ENCODE data around the gene LNX2. TPM values are rescaled to one million over a fixed set of nuclear protein-coding genes. Genes with fewer than 3 reads are reported as not detected.

LNX2 gene
- total RNA-seq, 1 donor from 2014 or later, result 29.2 TPM

GRCh38 chr13:27588405-27588804 is 31.9 kb downstream of the LNX2 start:
- H3K4me3 ChIP-seq (ENCODE audit: low read depth, low read length), result no peak overlapping the region
- FAIRE-seq (no peak), DNase-seq (ENCODE audit: low read depth) (no peak)
- H3K27me3 ChIP-seq (ENCODE audit: control insufficient read depth, insufficient read depth, low read length), result no peaks in the 10 kb centered on the region
- H3K36me3 ChIP-seq (ENCODE audit: control insufficient read depth, insufficient read depth, low read length), result no peaks in the 10 kb centered on the region
- TF ChIP-seq CTCF (IDR thresholded peaks at IDR 0.05; ENCODE audit: insufficient read depth, low read length, severe bottlenecking), result no peak

GRCh38 chr13:27587095-27587746 is 33.1 kb downstream of the LNX2 start:
- DNase-seq (ENCODE audit: low read depth), result no peak
- H3K27me3 ChIP-seq (ENCODE audit: control insufficient read depth, insufficient read depth, low read length), result no peaks in the 10 kb centered on the region
- no peak overlapping the region for H3K4me3 ChIP-seq (ENCODE audit: low read depth, low read length)
- no peak for TF ChIP-seq CTCF (IDR thresholded peaks at IDR 0.05; ENCODE audit: insufficient read depth, low read length, severe bottlenecking)
- FAIRE-seq, result no peak
- no peaks in the 10 kb centered on the region for H3K36me3 ChIP-seq (ENCODE audit: control insufficient read depth, insufficient read depth, low read length)

GRCh38 chr13:27583645-27584044 is 36.7 kb downstream of the LNX2 start:
- TF ChIP-seq CTCF (IDR thresholded peaks at IDR 0.05; ENCODE audit: insufficient read depth, low read length, severe bottlenecking), result no peak
- no peak for DNase-seq (ENCODE audit: low read depth)
- Histone ChIP-seq H3K36me3 (ENCODE audit: control insufficient read depth, insufficient read depth, low read length) (no peaks in the 10 kb centered on the region), H3K4me3 (ENCODE audit: low read depth, low read length) (no peak overlapping the region), H3K27me3 (ENCODE audit: control insufficient read depth, insufficient read depth, low read length) (no peaks in the 10 kb centered on the region)
- no peak for FAIRE-seq

GRCh38 chr13:27578121-27579030 is 42.0 kb downstream of the LNX2 start:
- FAIRE-seq (peak; percentile 97), DNase-seq (ENCODE audit: low read depth) (peak; percentile 94)
- TF ChIP-seq CTCF (IDR thresholded peaks at IDR 0.05; ENCODE audit: insufficient read depth, low read length, severe bottlenecking), result no peak
- H3K4me3 ChIP-seq (ENCODE audit: low read depth, low read length), result no peak overlapping the region
- peaks cover 2% of the 10 kb centered on the region for H3K36me3 ChIP-seq (ENCODE audit: control insufficient read depth, insufficient read depth, low read length)
- no peaks in the 10 kb centered on the region for H3K27me3 ChIP-seq (ENCODE audit: control insufficient read depth, insufficient read depth, low read length)

- H3K36me3 ChIP-seq (ENCODE audit: control insufficient read depth, insufficient read depth, low read length), result peaks cover 2% of the 10 kb centered on the region
- no peak for DNase-seq (ENCODE audit: low read depth)
Observed at GRCh38 chr13:27574661-27575060, 45.7 kb downstream of the LNX2 start.

More at GRCh38 chr13:27574661-27575060, 45.7 kb downstream of the LNX2 start:
- H3K27me3 ChIP-seq (ENCODE audit: control insufficient read depth, insufficient read depth, low read length), result no peaks in the 10 kb centered on the region
- no peak for FAIRE-seq
- no peak overlapping the region for H3K4me3 ChIP-seq (ENCODE audit: low read depth, low read length)
- TF ChIP-seq CTCF (IDR thresholded peaks at IDR 0.05; ENCODE audit: insufficient read depth, low read length, severe bottlenecking), result no peak
